ENCODE measurements around the gene RAB40C. TPM values are rescaled to one million over a fixed set of nuclear protein-coding genes. Genes with fewer than 3 reads are reported as not detected.

The RAB40C gene
- total RNA-seq, 1 experiment from 2014 or later: 15.2 TPM

GRCh38 chr16:678209-678857, 88.5 kb downstream of the RAB40C start:
- DNase-seq (ENCODE audit: low read depth): no peak

Small RNA genes within 50 kb of the gene (small RNA-seq; reads per million reads assigned to genes)
- gene MIR3176: 0.20 reads per million
- gene Z98883.1: not detected

Other genes with a start within 250 kb of the RAB40C start
- 23.4 and 24.5 TPM in 2 replicates for gene AXIN1, start 237.3 kb upstream of the RAB40C start, total RNA-seq (2014; rRNA removed; shearing (Covaris generic))
- gene MRPL28, start 219.5 kb upstream of the RAB40C start, total RNA-seq (2014; rRNA removed; shearing (Covaris generic)): 206 and 251 TPM in 2 replicates
- gene PGAP6, start 208.1 kb upstream of the RAB40C start, total RNA-seq (2014; rRNA removed; shearing (Covaris generic)): 53.3 and 67.0 TPM in 2 replicates
- gene NME4, start 192.9 kb upstream of the RAB40C start, total RNA-seq (2014; rRNA removed; shearing (Covaris generic)): 135 and 140 TPM in 2 replicates
- gene DECR2, start 188.2 kb upstream of the RAB40C start, total RNA-seq (2014; rRNA removed; shearing (Covaris generic)): 8.9 and 11.5 TPM in 2 replicates
- 21.3 and 27.9 TPM in 2 replicates for gene RAB11FIP3, start 164.4 kb upstream of the RAB40C start, total RNA-seq (2014; rRNA removed; shearing (Covaris generic))
- gene CAPN15, start 62.4 kb upstream of the RAB40C start, total RNA-seq (2014; rRNA removed; shearing (Covaris generic)): 92.4 and 122 TPM in 2 replicates
- 0.10 TPM in 1 of 2 replicates, not detected in the other for gene PRR35, start 29.7 kb upstream of the RAB40C start, total RNA-seq (2014; rRNA removed; shearing (Covaris generic))
- 0.07 and 1.1 TPM in 2 replicates for gene NHLRC4, start 23.1 kb upstream of the RAB40C start, total RNA-seq (2014; rRNA removed; shearing (Covaris generic))
- gene PIGQ, start 20.1 kb upstream of the RAB40C start, total RNA-seq (2014; rRNA removed; shearing (Covaris generic)): 38.2 and 53.0 TPM in 2 replicates
- gene WFIKKN1, start 40.9 kb downstream of the RAB40C start, total RNA-seq (2014; rRNA removed; shearing (Covaris generic)): 0.03 and 0.14 TPM in 2 replicates
- gene METTL26, start 46.2 kb downstream of the RAB40C start, total RNA-seq (2014; rRNA removed; shearing (Covaris generic)): 190 and 194 TPM in 2 replicates
- gene MCRIP2, start 51.8 kb downstream of the RAB40C start, total RNA-seq (2014; rRNA removed; shearing (Covaris generic)): 44.9 and 51.1 TPM in 2 replicates
- gene WDR90, start 59.3 kb downstream of the RAB40C start, total RNA-seq (2014; rRNA removed; shearing (Covaris generic)): 27.0 and 27.9 TPM in 2 replicates
- 95.4 and 107 TPM in 2 replicates for gene RHOT2, start 78.1 kb downstream of the RAB40C start, total RNA-seq (2014; rRNA removed; shearing (Covaris generic))
- 1.1 and 1.6 TPM in 2 replicates for gene RHBDL1, start 85.6 kb downstream of the RAB40C start, total RNA-seq (2014; rRNA removed; shearing (Covaris generic))
- 208 and 257 TPM in 2 replicates for gene STUB1, start 90.3 kb downstream of the RAB40C start, total RNA-seq (2014; rRNA removed; shearing (Covaris generic))
- gene JMJD8, start 94.3 kb downstream of the RAB40C start, total RNA-seq (2014; rRNA removed; shearing (Covaris generic)): 43.0 and 46.2 TPM in 2 replicates
- gene WDR24, start 100.3 kb downstream of the RAB40C start, total RNA-seq (2014; rRNA removed; shearing (Covaris generic)): 3.4 and 4.1 TPM in 2 replicates
- gene FBXL16, start 115.7 kb downstream of the RAB40C start, total RNA-seq (2014; rRNA removed; shearing (Covaris generic)): 2.0 and 4.2 TPM in 2 replicates
- gene METRN, start 125.1 kb downstream of the RAB40C start, total RNA-seq (2014; rRNA removed; shearing (Covaris generic)): 119 and 152 TPM in 2 replicates
- 42.3 and 54.6 TPM in 2 replicates for gene ANTKMT, start 131.1 kb downstream of the RAB40C start, total RNA-seq (2014; rRNA removed; shearing (Covaris generic))
- gene CCDC78, start 136.4 kb downstream of the RAB40C start, total RNA-seq (2014; rRNA removed; shearing (Covaris generic)): 4.2 and 4.6 TPM in 2 replicates
- gene HAGHL, start 137.0 kb downstream of the RAB40C start, total RNA-seq (2014; rRNA removed; shearing (Covaris generic)): 18.6 and 27.2 TPM in 2 replicates
- gene CIAO3, start 150.9 kb downstream of the RAB40C start, total RNA-seq (2014; rRNA removed; shearing (Covaris generic)): 33.1 and 35.7 TPM in 2 replicates
- gene MSLN, start 170.7 kb downstream of the RAB40C start, total RNA-seq (2014; rRNA removed; shearing (Covaris generic)): 0.23 TPM in 1 of 2 replicates, not detected in the other
- 84.1 and 114 TPM in 2 replicates for gene RPUSD1, start 198.3 kb downstream of the RAB40C start, total RNA-seq (2014; rRNA removed; shearing (Covaris generic))
- 41.6 and 45.6 TPM in 2 replicates for gene CHTF18, start 198.6 kb downstream of the RAB40C start, total RNA-seq (2014; rRNA removed; shearing (Covaris generic))
- not detected in 2 replicates for gene GNG13, start 210.7 kb downstream of the RAB40C start, total RNA-seq (2014; rRNA removed; shearing (Covaris generic))

Measured in HT1080 (cell line).